ENCODE measurements around the gene ALOX15B.

DNA sequence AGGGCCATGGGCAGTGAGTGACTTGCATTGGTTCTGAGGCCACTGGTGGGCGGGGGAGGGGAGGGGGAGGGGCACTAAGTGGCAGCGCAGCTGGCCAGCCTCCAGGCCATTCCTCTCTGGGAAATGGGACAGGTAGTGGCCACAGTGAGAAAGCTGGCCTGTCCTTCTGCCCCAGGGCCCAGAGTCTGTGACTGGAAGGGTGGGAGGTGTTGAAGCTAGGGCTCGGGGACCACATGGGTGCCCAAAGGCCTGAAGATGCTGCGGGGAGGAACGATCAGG is 49.0 kb downstream of the ALOX15B start:
- TF ChIP-seq CTCF (conservative IDR thresholded peaks at IDR 0.05 in 1 of 2, IDR thresholded peaks at IDR 0.05 in 1 of 2; ENCODE audit: extremely low read depth in 1 of 2, insufficient read depth in 1 of 2, low read depth in 1 of 2, low read length in 2 of 2) = no peak
- no peak for TF ChIP-seq EZH2 (IDR thresholded peaks at IDR 0.05; ENCODE audit: borderline replicate concordance, low read length)
